Liver (tissue), 9 donors: ENCODE results near the gene TOR4A. TPM values are rescaled to one million over a fixed set of nuclear protein-coding genes. Genes with fewer than 3 reads are reported as not detected.

Experiments
- DNase-seq: peaks from one replicate; pipeline ENCODE4 v3.0.0-alpha.2; 2017; ENCODE audit warnings: low spot score
- H3K27ac ChIP-seq, 2 donors: one replicate each; pipeline ENCODE4 v1.7.0; 2013; ENCODE audit warnings: inconsistent platforms in 2 of 2, low read length in 2 of 2, control low read depth in 1 of 2, low read depth in 1 of 2, mild to moderate bottlenecking in 1 of 2
- H3K27me3 ChIP-seq, 4 donors: one replicate each; pipeline versions ENCODE4 v1.6.1 to v1.7.0; 2013; ENCODE audit warnings: low read length in 3 of 4, inconsistent platforms in 1 of 4, mild to moderate bottlenecking in 1 of 4, moderate library complexity in 1 of 4; ENCODE audit not compliant: control insufficient read depth in 4 of 4, insufficient read depth in 4 of 4
- H3K36me3 ChIP-seq, 4 donors: one replicate each; pipeline versions ENCODE4 v1.6.1 to v1.7.0; 2013; ENCODE audit warnings: low read length in 3 of 4, mild to moderate bottlenecking in 3 of 4, low read depth in 1 of 4, moderate library complexity in 1 of 4; ENCODE audit not compliant: control insufficient read depth in 4 of 4, insufficient read depth in 3 of 4
- H3K4me1 ChIP-seq, 4 donors: one replicate each; pipeline versions ENCODE4 v1.6.1 to v1.7.0; 2013; ENCODE audit warnings: low read length in 3 of 4, mild to moderate bottlenecking in 3 of 4, moderate library complexity in 1 of 4; ENCODE audit not compliant: control insufficient read depth in 4 of 4, insufficient read depth in 4 of 4
- H3K4me3 ChIP-seq, 3 donors: one replicate each; pipeline versions ENCODE4 v1.6.1 to v1.7.0; 2013; ENCODE audit warnings: low read length in 3 of 3, control low read depth in 1 of 3, low read depth in 1 of 3, mild to moderate bottlenecking in 1 of 3
- H3K9ac ChIP-seq, 2 donors: one replicate each; pipeline ENCODE4 v1.7.0; 2013; ENCODE audit warnings: low read length in 2 of 2, mild to moderate bottlenecking in 2 of 2, moderate library complexity in 2 of 2, control low read depth in 1 of 2, low read depth in 1 of 2
- H3K9me3 ChIP-seq, 4 donors: one replicate each; pipeline versions ENCODE4 v1.6.1 to v1.7.0; 2013; ENCODE audit warnings: low read length in 3 of 4; ENCODE audit not compliant: control insufficient read depth in 4 of 4
- CTCF ChIP-seq: fragments of 150-350 bp; IDR thresholded peaks from 2 replicates; pipeline ENCODE4 v1.5.1; 2017; ENCODE audit warnings: improper control_type of control experiment, low read depth, low read length; ENCODE audit not compliant: missing input control
- EGR1 ChIP-seq, 2 donors: IDR thresholded peaks; 2 replicates each; pipeline ENCODE4 v1.6.1; 2016 to 2018; ENCODE audit warnings: antibody characterized with exemption in 2 of 2, low read depth in 2 of 2
- FOXA1 ChIP-seq: IDR thresholded peaks from 2 replicates; pipeline ENCODE4 v1.6.1; 2016; ENCODE audit warnings: antibody characterized with exemption
- FOXA2 ChIP-seq: IDR thresholded peaks from 2 replicates; pipeline ENCODE4 v1.6.1; 2016; ENCODE audit warnings: antibody characterized with exemption
- GABPA ChIP-seq, 2 donors: IDR thresholded peaks in 1 of 2; conservative IDR thresholded peaks in 1 of 2; 2 replicates each; pipeline ENCODE4 v1.6.1; 2016; ENCODE audit warnings: antibody characterized with exemption in 2 of 2, mild to moderate bottlenecking in 1 of 2, moderate library complexity in 1 of 2
- HNF4A ChIP-seq, 2 donors: conservative IDR thresholded peaks; 2 replicates each; pipeline ENCODE4 v1.6.1; 2016; ENCODE audit warnings: antibody characterized with exemption in 2 of 2, mild to moderate bottlenecking in 2 of 2
- HNF4G ChIP-seq: IDR thresholded peaks from 2 replicates; pipeline ENCODE4 v1.6.1; 2016; ENCODE audit warnings: antibody characterized with exemption
- JUND ChIP-seq, 2 donors: IDR thresholded peaks; 2 replicates each; pipeline ENCODE4 v1.6.1; 2016; ENCODE audit warnings: antibody characterized with exemption in 2 of 2
- MAX ChIP-seq: IDR thresholded peaks from 2 replicates; pipeline ENCODE4 v1.6.1; 2016; ENCODE audit warnings: antibody characterized with exemption
- NR2F2 ChIP-seq: IDR thresholded peaks from 2 replicates; pipeline ENCODE4 v1.6.1; 2016; ENCODE audit warnings: antibody characterized with exemption
- RAD21 ChIP-seq, 2 donors: IDR thresholded peaks; 2 replicates each; pipeline ENCODE4 v1.6.1; 2016; ENCODE audit warnings: antibody characterized with exemption in 2 of 2, mild to moderate bottlenecking in 2 of 2
- RXRA ChIP-seq, 2 donors: IDR thresholded peaks; 2 replicates each; pipeline ENCODE4 v1.6.1; 2017 to 2018; ENCODE audit warnings: antibody characterized with exemption in 2 of 2, mild to moderate bottlenecking in 1 of 2
- SP1 ChIP-seq: IDR thresholded peaks from 2 replicates; pipeline ENCODE4 v1.6.1; 2018; ENCODE audit warnings: antibody characterized with exemption, mild to moderate bottlenecking
- TAF1 ChIP-seq: conservative IDR thresholded peaks from 2 replicates; pipeline ENCODE4 v1.6.1; 2016; ENCODE audit warnings: antibody characterized with exemption, mild to moderate bottlenecking
- YY1 ChIP-seq: IDR thresholded peaks from 2 replicates; pipeline ENCODE4 v1.6.1; 2016; ENCODE audit warnings: antibody characterized with exemption, mild to moderate bottlenecking
- ZBTB33 ChIP-seq: IDR thresholded peaks from 2 replicates; pipeline ENCODE4 v1.6.1; 2016; ENCODE audit warnings: antibody characterized with exemption
- WGBS: extraction: QIAGEN DNeasy Blood & Tissue Kit; methylation state at CpG from one replicate; pipeline ENCODE4 v1.1.7; 2013; 5-methylcytosine and 5-hydroxymethylcytosine counted together
- polyA plus RNA-seq, 2 donors: library from polyadenylated mRNA; stranded (reverse) in 1 of 2; unstranded in 1 of 2; fragments of 200-250 nt in 1 of 2; fragments of >200 nt in 1 of 2; fragmentation: Nextera tagmentation in 1 of 2; extraction: Ambion mirVana in 1 of 2; gene quantifications; one replicate each; pipeline versions ENCODE4 v1.2.1 to v1.2.3, GENCODE V29; 2013 to 2015
- total RNA-seq, 2 donors: library from RNA; depleted of rRNA; stranded (reverse); fragments of >200 nt; gene quantifications; one replicate each; pipeline ENCODE4 v1.2.3, GENCODE V29; 2014
- TF ChIP-seq, protein P1 (sequence below): IDR thresholded peaks from 2 replicates; pipeline ENCODE4 v1.6.1; 2016; ENCODE audit warnings: antibody characterized with exemption
- TF ChIP-seq, protein P2 (sequence below): IDR thresholded peaks from 2 replicates; pipeline ENCODE4 v1.6.1; 2016; ENCODE audit warnings: antibody characterized with exemption, mild to moderate bottlenecking
- donor health status: healthy.
- donor health status: healthy.
- donor health status: healthy.
- donor health status: healthy.
- donor health status: healthy.

The TOR4A gene
- total and polyA plus RNA-seq, 4 donors = 0.35 to 5.1 (median 4.3) TPM

- H3K9me3 ChIP-seq = no peaks in the 10 kb centered on the region
- TF ChIP-seq CTCF = no peak
- no peak for TF ChIP-seq GABPA (IDR thresholded peaks at IDR 0.05 in 1 of 2, conservative IDR thresholded peaks at IDR 0.05 in 1 of 2)
- TF ChIP-seq NR2F2 = no peak
- TF ChIP-seq EGR1 (IDR thresholded peaks at IDR 0.05; ENCODE audit: low read depth in 2 of 2) = no peak
- TF ChIP-seq ZBTB33 = no peak
- no peak for TF ChIP-seq SP1
- no peak for TF ChIP-seq FOXA1
- no peak for TF ChIP-seq RXRA (IDR thresholded peaks at IDR 0.05)
- TF ChIP-seq RAD21 (IDR thresholded peaks at IDR 0.05) = no peak
- TF ChIP-seq TAF1 = no peak
- TF ChIP-seq FOXA2 = no peak
- no peak overlapping the region for H3K27ac ChIP-seq
- peaks cover 3 to 12% (median 6%) of the 10 kb centered on the region in 4 donors for H3K4me1 ChIP-seq
- no peaks in the 10 kb centered on the region for H3K36me3 ChIP-seq
- 90% methylated on average over 24 of the region's 24 CpGs for WGBS
- H3K4me3 ChIP-seq = no peak overlapping the region
- no peak overlapping the region for H3K9ac ChIP-seq
- no peak for DNase-seq
- no peaks in the 10 kb centered on the region for H3K27me3 ChIP-seq
Measured at GRCh38 chr9:137317718-137318511, 40.4 kb downstream of the TOR4A start.

DNA sequence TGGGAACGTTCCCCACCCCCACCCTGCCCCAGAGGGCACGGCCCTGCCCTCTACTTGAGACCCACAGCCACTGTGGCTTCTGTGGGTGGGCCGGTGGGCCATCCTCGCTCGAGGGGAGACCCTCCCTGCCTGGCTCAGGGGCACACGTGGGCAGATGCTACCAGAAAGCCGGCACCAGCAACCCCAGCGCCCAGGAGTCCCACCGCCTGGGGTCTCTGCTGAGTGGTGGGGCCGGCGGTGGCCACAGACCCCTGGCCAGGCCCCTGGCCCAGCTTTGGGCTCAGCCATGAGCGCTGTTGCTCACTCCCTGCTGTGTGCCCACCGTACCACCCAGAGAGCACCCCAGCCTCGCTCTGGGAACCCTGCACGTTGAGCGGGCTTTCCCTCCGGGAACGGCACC lies 41.1 kb downstream of the TOR4A start:
- H3K9me3 ChIP-seq = no peaks in the 10 kb centered on the region

More for the DNA sequence above, 41.1 kb downstream of the TOR4A start:
- H3K27me3 ChIP-seq = no peaks in the 10 kb centered on the region
- no peaks in the 10 kb centered on the region for H3K36me3 ChIP-seq
- H3K4me1 ChIP-seq = peaks cover 3 to 12% (median 6%) of the 10 kb centered on the region in 4 donors
- WGBS = 87% methylated on average over 18 of the region's 18 CpGs
- no peak overlapping the region for H3K9ac ChIP-seq
- TF ChIP-seq CTCF (no peak), RAD21 (IDR thresholded peaks at IDR 0.05) (no peak), TAF1 (no peak), HNF4G (no peak), FOXA2 (no peak), GABPA (IDR thresholded peaks at IDR 0.05 in 1 of 2, conservative IDR thresholded peaks at IDR 0.05 in 1 of 2) (no peak), JUND (IDR thresholded peaks at IDR 0.05) (no peak), EGR1 (IDR thresholded peaks at IDR 0.05; ENCODE audit: low read depth in 2 of 2) (no peak), RXRA (IDR thresholded peaks at IDR 0.05) (no peak), YY1 (no peak), ZBTB33 (no peak), SP1 (no peak), FOXA1 (no peak), HNF4A (conservative IDR thresholded peaks at IDR 0.05) (no peak), NR2F2 (no peak), MAX (no peak)
- TF ChIP-seq, protein P1, sequence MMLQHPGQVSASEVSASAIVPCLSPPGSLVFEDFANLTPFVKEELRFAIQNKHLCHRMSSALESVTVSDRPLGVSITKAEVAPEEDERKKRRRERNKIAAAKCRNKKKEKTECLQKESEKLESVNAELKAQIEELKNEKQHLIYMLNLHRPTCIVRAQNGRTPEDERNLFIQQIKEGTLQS = no peak
- TF ChIP-seq, protein P2, sequence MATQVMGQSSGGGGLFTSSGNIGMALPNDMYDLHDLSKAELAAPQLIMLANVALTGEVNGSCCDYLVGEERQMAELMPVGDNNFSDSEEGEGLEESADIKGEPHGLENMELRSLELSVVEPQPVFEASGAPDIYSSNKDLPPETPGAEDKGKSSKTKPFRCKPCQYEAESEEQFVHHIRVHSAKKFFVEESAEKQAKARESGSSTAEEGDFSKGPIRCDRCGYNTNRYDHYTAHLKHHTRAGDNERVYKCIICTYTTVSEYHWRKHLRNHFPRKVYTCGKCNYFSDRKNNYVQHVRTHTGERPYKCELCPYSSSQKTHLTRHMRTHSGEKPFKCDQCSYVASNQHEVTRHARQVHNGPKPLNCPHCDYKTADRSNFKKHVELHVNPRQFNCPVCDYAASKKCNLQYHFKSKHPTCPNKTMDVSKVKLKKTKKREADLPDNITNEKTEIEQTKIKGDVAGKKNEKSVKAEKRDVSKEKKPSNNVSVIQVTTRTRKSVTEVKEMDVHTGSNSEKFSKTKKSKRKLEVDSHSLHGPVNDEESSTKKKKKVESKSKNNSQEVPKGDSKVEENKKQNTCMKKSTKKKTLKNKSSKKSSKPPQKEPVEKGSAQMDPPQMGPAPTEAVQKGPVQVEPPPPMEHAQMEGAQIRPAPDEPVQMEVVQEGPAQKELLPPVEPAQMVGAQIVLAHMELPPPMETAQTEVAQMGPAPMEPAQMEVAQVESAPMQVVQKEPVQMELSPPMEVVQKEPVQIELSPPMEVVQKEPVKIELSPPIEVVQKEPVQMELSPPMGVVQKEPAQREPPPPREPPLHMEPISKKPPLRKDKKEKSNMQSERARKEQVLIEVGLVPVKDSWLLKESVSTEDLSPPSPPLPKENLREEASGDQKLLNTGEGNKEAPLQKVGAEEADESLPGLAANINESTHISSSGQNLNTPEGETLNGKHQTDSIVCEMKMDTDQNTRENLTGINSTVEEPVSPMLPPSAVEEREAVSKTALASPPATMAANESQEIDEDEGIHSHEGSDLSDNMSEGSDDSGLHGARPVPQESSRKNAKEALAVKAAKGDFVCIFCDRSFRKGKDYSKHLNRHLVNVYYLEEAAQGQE = no peak
- DNase-seq = no peak
- H3K4me3 ChIP-seq = no peak overlapping the region
- H3K27ac ChIP-seq = peak overlapping the region in 1 of 2 donors; percentile 35
